ENCODE results near the gene PGLYRP2.

GRCh38 chr19:15495151-15495550 lies 15.8 kb upstream of the PGLYRP2 start:
- TF ChIP-seq POLR2AphosphoS5 (IDR thresholded peaks at IDR 0.05) (no peak), CTCF (IDR thresholded peaks at IDR 0.05) (no peak), POLR2A (IDR thresholded peaks at IDR 0.05) (no peak), EP300 (IDR thresholded peaks at IDR 0.05) (no peak)

All from sigmoid colon (tissue), 4 donors.